ENCODE results near the gene PNKP.
A peak's percentile ranks its signal among the peaks of the same experiment; 100 is the strongest.
"Not testable (repeated sequence)": the region's sequence is repeated elsewhere in the genome, so short reads cannot be mapped to it uniquely, and the experiment has no call there.

PNKP gene

DNA sequence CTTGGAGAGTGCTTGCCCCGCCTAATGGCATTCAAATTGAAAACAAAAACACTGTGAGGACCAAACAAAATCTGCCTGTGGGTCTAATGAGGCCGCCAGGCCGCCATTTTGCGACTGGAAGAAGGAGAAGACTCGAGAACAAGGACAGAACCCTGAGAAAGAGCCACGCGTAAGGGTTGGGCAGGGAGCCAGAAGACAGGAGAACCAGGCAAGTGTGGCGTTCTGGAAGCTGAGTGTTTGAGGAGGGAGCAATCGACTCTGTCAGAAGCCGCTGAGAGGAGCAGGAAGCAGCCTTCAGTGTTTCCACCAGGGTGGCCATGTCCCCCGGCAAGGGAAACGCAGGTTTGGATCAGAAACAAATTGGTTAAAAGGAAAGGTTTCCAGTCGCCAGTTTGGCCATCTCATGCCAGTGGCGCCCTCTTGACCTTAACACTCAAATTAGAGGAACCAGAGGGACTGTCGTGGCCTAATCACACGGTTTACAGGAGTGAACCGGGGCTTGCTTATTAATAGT, 26.6 kb downstream of the PNKP start:
- DNase-seq, result no peak

DNA sequence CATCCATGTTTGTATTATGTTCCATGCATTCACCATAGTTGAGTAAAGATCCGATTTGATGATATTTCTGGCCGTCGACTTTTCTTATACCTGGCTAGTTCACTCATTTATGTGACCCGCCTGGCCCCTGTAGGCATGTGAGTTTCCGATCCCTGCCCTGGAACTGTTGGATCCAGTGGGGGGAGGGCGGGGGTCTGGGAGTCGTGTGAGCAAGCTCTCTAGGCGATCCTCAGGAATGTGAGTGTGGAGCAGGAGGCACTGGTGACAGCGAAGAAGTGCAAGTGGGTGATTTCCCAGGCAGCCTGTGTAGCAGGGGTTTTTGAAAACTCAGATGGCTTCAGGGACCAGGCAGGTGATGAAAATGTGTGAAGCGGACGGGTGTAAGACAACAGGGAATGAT, 27.1 kb downstream of the PNKP start:
- no peak for DNase-seq

DNA sequence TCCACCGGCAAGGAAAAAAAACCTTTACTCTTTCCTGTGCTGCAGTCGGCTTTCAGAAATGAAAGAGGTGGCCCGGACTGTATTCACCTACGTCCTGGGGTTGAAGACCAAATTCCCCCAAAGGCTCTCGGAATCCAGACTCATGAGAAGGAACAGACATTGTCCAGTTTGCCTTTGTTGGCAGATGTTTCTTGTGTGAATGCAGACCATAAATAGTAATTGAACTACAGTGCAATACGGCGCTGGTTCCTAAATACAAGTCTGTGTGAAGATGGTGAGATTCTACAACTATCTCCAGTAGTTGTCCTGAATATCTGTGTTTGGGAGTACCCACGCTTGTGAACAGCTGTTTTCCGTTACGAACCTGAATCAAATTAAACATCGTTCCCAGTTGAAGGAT, 27.7 kb downstream of the PNKP start:
- DNase-seq, result no peak

DNA sequence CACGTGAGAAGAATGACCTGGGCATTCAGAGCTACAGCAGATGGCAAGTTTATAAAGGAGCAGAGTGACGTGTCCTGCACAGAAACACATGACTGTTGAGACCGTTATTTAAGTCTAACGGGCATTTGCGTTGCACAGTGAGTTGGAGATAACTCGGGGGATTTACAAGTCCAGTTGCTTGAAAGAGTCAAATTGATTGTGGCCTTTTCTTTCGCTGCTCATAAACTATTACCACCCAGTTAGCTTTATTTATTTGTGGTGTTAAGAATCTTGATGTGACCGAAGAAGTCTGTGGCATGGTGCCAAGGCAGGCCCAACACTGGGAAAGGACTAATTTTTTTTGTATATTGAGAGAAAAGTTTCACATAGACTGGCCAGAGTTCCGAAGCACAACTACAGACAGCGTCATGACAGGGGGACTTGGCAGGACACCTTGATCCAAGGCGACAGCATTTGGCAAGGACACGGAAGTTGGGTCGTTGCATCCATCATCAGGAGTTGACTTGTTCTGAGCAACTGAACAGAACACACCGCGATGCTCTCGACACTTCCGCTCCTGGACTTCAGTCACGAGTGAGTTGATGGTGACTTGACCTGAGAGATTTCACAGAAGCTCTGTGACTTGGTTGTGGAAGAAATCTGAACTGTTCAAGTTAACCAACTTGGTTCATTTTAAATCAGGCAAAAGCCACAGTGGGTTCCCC, 28.3 kb downstream of the PNKP start:
- DNase-seq, result no peak

DNA sequence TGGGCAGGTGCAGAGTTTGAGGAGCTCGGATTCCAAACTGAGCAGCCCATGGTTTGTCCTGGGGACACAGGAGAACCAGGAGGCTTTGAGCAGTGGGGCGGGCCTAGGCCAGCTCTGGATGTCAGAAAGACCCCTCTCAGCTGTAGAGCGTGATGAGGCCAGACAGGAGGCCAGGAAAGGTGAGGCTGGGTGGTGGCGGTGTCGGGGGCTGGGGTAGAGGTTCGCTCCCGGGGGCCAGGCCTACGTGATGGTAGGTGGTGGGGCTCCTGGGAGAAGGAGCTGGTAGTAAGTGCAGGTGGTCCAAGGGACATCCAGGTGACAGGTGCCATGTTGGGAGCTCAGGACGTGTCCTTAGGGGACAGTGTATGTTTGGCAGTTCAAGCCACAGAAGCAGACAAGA, 30.0 kb downstream of the PNKP start:
- DNase-seq, result no peak

DNA sequence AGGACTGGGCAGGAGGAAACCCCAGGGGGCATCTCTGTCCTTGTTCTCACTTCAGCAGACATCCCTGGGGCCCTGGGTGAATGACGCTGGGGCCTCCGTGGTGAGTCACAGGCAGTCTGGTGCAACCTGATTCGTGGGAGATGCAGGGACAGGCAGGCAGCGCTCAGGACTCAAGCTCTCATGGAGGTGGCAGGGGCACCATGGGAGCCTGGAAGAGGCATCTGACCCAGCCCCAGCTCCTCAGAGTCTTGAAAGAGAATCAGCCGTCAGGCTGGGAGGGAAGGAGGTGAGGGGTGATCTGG, 30.4 kb downstream of the PNKP start:
- DNase-seq, result no peak

DNA sequence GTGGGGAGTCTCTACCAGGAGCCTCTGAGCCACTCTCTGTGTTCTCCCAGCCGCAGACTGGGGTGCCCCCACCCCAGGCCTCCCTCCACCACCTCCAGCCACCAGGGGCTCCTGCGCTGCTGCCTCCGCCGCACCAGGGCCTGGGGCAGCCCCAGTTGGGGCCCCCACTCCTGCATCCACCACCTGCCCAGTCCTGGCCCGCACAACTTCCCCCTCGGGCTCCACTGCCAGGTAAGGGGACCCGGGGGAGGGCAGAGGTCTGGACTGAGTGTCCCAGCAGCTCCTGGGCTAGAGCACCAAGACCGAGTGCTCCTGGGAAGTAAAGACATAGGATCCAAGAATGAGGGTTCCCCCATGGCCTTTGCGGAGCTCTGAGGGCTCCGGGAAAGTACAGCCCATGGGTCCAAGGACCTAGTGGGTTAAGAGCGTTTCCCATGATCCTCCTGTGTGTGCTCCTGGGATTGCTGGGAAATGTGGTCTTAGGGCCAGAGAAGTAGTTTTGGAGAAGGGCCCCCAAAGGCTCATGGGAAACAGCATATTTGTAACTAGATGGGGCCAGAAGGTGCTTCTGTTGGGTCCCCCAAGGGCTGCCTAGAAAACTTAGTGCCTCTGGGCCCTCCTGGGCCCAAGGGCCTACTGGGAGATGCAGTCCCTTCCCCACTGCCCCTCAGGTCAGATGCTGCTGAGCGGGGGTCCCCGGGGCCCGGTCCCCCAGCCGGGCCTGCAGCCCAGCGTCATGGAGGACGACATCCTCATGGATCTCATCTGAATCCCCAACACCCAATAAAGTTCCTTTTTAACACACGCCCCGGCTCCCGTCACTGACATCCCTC, 31.0 kb downstream of the PNKP start:
- no peak for DNase-seq

DNA sequence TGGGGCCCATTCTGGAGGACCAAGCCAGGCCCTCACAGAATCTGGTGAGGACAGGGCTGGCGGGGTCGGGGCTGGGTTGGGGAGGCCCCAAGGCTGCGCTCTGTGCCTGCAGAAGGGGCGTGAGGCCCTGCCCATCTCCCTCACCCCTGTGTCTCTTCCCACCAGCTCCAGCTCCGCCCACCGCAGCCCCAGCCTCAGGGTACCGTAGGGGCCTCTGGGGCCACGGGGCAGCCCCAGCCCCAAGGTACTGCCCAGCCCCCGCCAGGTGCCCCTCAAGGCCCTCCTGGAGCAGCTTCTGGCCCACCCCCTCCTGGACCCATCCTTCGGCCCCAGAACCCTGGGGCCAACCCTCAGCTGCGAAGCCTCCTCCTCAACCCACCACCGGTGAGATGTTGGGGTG, 31.8 kb downstream of the PNKP start:
- no peak for DNase-seq

DNA sequence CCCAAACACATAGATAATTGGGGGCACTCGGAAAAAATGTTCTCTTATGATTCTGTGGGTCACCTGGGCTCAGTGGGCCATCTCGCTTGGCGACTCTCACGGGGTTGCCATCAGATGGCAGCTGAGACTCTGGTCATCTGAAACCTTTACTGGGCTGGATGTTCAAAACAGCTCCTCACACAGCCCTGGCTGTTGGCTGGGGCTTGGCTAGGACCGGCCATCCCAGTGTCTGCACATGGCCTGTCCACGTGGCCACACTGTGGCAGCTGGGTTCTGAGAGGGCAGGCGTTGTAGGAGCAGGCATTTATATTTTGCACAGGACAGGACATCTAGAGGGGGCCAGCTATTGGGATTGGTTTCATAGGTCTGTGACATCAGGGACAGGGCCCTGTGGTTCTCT, 33.8 kb downstream of the PNKP start:
- DNase-seq, result no peak

DNA sequence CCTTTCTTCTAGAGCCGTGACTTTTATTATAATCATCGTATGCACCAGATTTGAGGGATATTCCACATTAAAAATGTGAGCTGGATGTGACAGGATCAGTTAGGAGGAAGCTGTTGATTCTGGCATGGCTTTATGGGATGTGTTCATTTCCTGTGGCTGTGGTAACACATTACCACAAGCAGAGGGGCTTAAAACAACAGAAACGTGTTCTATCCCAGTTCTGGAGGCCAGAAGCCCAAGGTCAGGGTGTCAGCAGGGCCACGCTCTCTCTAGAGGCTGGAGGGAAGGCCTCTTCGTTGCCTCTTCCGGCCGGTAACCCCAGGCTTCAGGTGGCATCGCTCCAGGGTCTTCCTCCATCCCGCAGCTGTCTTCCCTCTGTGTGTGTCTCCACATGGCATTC, 34.8 kb downstream of the PNKP start:
- no peak for DNase-seq

DNA sequence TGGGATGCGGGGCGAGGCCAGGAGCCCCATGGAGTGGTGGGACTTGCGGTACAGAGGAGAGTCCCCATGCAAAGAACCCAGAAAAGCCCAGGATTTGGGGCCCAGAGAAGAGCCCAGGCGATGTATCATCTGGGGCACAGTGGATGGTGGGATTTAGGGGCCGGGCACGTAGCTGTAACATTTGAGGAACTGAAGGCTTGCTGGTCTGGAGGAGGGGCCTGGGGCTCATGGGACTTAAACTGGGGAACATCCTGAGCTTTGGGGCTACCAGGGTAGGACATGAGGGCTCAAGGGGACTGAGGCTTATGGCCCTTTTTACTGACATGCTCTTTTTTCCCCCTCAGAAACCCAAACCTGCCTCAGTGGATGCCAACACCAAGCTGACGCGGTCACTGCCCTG, 35.8 kb downstream of the PNKP start:
- DNase-seq, result no peak

DNA sequence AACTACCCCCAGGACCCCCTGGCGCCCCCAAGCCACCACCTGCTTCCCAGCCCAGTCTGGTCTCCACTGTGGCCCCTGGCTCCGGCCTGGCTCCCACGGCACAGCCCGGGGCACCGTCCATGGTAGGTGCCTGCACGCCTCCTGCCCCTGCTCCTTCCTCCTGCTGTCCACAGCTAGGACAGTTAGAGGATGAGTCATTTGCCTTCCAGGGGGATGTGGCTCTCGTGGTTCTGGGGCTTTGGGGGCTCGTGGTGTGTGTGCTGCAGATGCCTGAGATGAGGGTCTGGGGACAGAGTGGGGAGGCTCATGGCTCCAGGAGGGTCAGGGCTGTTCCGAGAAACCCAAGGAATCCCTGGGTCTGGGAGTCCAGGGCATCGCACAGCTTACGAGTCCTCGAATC, 36.6 kb downstream of the PNKP start:
- no peak for DNase-seq

DNA sequence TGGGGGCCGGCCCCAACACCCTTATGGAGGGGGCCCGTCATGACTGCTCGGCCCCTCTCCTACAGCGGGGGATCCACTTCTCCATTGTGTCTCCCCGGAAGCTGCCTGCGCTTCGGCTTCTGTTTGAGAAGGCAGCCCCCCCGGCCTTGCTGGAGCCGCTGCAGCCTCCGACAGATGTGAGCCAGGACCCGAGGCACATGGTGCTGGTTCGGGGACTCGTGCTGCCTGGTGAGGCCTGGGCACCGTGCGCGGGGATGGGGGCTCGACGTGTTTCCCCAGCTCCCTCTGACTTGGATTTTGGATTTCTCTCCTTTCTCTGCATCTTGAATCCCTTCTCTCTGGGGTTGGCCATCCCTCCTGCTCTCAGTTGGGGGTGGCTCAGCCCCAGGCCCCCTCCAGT, 37.7 kb downstream of the PNKP start:
- no peak for DNase-seq

DNA sequence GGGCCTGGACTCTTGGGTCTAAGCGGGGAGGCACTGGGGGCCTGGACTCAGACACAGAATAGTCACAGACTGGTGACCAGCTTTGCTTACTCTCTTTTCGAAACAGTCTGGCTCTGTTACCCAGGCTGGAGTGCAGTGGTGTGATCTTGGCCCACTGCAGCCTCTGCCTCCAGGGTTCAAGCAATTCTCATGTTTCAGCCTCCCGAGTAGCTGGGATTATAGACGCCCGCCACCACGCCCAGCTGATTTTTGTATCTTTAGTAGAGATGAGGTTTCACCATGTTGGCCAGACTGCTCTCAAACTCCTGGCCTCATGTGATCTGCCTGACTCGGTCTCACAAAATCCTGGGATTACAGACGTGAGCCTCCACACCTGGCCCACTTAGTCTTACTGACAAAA, 38.2 kb downstream of the PNKP start:
- DNase-seq, result no peak

DNA sequence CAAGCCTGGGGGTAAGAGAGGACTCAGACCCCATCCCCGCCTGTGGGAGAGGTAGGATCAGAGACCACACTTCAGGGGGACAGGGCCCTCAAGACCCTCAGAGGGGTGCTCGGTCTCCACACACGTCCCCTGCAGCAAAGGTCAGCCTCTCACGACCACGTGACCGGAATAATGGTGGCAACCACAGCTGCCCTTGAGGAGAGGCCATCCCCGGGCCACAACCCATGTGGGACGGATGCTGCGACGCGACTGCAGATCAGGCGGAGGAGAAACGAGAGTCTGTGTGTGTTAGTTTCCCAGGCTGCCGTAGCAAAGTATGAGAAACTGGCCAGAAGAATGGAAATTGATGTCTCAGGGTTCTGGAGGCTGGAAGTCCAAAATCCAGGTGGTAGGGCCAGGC, 40.3 kb downstream of the PNKP start:
- DNase-seq, result no peak

DNA sequence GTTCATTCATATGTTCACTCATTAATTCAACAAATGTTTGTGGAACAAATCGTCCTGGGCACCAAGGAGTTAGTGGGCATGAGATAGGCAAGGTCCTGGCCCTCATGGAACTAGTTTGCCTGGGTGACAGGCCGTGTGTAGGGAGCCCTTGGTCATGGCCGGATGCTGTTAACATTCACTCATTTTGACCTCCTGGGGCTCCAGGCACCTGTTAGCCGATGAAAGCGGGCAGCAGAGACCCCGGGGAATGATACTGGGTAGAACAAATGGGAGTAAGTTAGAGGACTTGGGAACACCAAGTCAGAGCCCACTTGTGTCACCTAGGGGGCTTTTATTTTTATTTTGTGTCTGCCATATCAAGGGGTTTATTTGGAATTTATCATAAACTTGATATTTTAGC, 42.7 kb downstream of the PNKP start:
- no peak for DNase-seq

DNA sequence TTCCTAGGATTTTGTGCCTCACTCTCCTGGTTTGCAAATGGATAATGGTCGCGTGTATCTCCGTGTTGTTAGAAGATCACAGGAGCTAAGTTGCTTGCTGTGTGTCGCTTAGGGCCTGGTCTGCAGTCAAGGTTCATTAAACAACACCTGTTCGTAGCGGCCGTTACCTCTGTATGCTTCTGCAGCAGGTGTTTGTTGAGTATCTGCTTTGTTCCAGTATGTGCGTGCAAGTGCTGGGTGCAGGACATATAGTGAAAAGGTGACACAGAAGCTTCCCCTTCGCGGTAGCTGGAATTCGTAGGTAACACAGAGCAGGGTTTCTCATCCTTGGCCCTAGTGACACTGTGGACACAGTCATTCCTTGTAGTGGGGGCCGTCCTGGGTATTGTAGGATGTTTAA, 43.9 kb downstream of the PNKP start:
- no peak for DNase-seq

DNA sequence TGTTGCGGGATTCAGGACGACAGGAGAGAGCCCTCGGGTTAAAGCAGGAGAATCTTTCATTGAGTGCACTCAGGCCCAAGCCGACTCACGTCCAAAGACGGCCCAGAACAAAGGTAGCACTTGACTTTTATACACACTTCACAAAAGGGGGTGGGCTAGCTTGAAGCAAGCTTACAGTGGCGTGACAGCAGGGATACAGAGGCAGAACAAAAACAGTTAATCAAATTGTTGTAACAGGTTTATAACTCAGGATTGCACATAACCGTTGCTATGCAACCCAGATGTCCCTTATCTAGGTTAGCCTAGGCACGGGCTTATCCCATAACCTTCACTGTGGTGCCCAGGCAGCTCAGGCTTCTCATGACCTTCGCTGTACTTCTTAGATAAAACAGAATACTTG, 47.3 kb downstream of the PNKP start:
- DNase-seq, result no peak

DNA sequence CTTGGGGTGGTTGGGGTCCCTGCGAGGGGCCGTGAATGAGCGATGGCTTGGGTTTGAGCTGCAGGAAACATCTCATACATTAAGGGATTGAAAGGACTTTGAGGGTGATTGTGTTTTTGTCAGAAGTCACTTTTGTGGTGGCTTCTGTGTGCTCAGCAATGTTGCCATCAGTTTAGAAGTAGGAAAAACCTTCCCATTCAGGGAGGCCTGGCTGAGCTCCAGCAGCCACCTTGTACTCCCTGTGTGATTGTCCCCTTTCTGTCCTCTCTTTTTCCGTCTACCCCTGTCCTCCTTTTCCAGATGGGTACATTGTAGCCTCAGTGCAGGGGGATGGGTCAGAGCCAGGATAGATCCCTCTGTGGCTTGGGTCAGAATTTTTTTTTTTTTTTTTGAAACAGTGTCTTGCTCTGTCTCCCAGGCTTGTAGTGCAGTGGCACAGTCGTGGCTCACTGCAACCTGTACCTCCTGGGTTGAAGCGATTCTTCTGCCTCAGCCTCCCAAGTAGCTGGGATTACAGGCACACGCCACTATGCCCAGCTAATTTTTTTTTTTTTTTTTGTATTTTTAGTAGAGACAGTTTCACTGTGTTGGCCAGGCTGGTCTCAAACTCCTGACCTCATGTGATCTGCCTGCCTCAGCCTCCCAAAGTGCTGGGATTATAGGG, 47.8 kb downstream of the PNKP start:
- not testable (repeated sequence) for DNase-seq

DNA sequence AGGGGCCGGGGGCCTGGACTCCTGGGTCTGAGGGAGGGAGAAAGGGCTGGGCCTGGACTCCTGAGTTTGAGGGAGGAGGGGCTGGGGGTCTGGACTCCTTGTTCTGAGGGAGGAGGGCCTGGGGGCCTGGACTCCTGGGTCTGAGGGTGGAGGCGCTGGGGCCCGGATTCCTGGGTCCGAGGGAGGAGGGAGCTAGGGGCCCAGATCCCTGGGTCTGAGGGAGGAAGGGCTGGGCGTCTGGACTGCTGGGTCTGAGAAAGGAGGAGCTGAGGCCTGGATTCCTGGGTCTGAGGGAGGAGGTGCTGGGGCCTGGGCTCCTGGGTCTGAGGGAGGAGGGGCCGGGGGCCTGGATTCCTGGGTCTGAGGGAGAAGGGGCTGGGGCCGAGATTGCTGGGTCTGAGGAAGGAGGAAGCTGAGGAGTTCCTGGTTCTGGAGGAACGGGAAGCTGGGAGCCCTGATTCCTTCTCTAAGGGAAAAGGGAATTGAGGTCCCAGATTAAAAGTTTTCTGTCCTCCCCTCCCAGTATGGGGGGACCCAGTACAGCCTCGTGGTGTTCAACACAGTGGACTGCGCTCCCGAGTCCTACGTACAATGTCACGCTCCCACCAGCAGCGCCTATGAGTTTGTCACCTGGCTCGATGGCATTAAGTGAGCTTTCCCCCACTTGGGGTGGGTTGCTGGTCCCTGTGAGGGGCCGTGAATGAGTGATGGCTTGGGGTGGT, 48.6 kb downstream of the PNKP start:
- DNase-seq, result no peak

DNA sequence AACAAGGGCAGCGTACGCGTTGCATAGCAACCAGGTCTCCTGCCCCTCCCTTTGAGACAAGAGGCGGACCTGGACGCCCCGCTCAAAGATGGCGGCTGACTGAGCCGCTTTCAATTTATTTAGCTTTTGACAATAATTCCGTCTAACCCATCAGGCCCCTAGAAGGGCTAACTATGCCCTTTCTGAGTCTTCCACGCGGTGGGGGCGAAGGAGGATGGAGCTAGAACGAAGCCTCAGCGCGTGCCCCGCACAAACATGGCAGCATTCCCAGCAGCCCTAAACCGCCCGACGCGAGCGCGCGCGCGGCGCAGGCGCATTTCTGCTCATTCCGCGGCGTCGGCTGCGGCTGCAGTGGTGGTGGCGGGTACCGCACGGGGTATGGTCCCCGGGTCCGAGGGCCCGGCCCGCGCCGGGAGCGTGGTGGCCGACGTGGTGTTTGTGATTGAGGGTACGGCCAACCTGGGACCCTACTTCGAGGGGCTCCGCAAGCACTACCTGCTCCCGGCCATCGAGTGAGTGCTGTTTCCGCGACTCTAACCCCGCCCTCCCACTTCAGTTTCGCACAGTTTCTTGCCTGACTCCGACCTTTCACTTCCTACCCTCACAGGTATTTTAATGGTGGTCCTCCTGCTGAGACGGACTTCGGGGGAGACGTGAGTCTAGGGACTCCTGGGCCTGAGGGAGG, 49.3 kb downstream of the PNKP start, which contains the start of gene MED25:
TSS of gene MED25 (plus strand) at position 326 of the 685 bp plus-strand sequence. CDS start at position 379, 53 bp downstream.
- peak; percentile 93 for DNase-seq

DNA sequence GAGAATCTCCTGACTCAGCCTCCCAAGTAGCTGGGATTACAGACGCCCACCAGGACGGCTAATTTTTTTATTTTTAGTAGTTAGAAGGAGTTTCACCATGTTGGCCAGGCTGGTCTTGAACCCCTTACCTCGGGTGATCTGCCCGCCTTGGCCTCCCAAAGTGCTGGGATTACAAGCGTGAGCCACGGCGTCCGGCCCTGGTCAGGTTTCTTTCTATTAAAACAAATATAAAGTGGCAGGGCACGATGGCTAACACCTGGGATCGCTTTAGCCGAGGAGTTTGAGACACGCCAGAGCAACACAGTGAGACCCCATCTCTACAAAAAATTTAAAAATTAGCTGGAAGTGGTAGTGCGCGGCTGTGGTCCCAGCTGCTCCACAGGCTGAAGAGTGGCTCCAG, 50.8 kb downstream of the PNKP start:
- DNase-seq, result no peak

DNA sequence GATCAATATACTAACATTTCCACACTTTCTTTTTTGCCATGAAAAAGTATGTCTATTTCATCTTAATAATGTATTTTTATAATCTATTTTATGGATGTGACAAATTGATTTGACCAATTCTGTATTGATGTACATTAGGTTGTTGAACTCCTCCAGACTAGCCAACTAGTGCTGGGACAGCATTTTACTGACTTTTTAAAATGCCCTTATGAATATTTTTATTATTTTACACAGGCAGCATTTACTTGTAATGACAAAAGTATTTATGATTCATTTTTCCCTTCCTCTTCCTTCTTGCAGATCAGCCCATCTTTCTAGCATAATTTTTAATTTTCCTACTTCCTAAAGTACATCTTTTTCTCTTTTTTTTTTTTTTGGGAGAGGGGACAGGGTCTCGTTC, 53.4 kb downstream of the PNKP start:
- DNase-seq, result no peak

Measured in femur (tissue), 1 donor.